Body of pancreas (tissue), 4 donors: ENCODE results near the gene ZC3H18.

Experiments
- CTCF ChIP-seq, 7 experiments: fragments of 450-650 bp in 4 of 7; fragments of 200-600 bp in 3 of 7; sonication (generic) in 3 of 7; IDR thresholded peaks; one replicate each; pipeline ENCODE4 v1.5.1; 2016 to 2019; ENCODE audit warnings: antibody characterized with exemption in 7 of 7
- POLR2A ChIP-seq, 3 donors: fragments of 450-650 bp; IDR thresholded peaks; one replicate each; pipeline ENCODE4 v1.6.1; 2016; ENCODE audit warnings: antibody characterized with exemption in 3 of 3, mild to moderate bottlenecking in 2 of 3

- TF ChIP-seq CTCF (IDR thresholded peaks at IDR 0.05) = no peak
- TF ChIP-seq POLR2A (IDR thresholded peaks at IDR 0.05) = no peak
These were observed 108.2 kb downstream of the ZC3H18 start for GRCh38 chr16:88678224-88678979.
